Tibial nerve (tissue), 3 donors: Measurements from ENCODE around the gene TMPRSS11E.

Source experiments
- POLR2A ChIP-seq, 2 donors: fragments of 450-650 bp; IDR thresholded peaks; one replicate each; pipeline ENCODE4 v1.6.1; 2017; ENCODE audit warnings: antibody characterized with exemption in 2 of 2, mild to moderate bottlenecking in 2 of 2, moderate library complexity in 2 of 2
- TF ChIP-seq, protein P1 (sequence below), 5 experiments: fragments of 200-600 bp in 3 of 5; fragments of 450-650 bp in 2 of 5; sonication (generic) in 3 of 5; IDR thresholded peaks; one replicate each; pipeline ENCODE4 v1.5.1; 2016 to 2019; ENCODE audit warnings: antibody characterized with exemption in 5 of 5, mild to moderate bottlenecking in 3 of 5, moderate library complexity in 2 of 5

DNA sequence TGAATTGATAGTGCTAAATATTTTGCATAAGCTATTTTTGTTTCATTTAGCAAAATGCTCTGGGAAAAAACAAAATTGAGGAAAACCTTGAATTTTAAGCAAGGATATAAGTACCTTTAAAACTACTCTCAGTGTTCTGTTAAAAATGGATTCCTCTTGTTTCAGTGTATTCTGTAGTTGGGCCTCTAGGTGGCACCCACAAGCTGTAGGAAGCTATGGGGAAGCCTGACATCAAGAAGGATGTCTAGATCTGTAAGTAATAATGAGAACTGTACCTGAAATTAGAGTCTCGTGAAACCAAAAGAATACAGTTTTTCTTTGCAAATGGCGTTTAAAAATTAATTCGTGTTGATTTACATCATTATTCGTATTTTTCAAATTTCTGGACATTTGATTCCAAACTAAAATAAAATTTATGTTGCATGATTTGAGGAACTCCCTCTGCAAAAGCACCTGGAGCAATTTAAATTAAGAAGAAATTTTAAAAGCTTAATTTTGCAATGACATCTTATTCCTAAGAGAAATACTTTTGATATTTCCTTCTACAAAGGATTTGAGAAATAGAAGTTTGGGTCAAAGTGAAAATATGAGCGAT, 51.2 kb downstream of the TMPRSS11E start:
- TF ChIP-seq, protein P1, sequence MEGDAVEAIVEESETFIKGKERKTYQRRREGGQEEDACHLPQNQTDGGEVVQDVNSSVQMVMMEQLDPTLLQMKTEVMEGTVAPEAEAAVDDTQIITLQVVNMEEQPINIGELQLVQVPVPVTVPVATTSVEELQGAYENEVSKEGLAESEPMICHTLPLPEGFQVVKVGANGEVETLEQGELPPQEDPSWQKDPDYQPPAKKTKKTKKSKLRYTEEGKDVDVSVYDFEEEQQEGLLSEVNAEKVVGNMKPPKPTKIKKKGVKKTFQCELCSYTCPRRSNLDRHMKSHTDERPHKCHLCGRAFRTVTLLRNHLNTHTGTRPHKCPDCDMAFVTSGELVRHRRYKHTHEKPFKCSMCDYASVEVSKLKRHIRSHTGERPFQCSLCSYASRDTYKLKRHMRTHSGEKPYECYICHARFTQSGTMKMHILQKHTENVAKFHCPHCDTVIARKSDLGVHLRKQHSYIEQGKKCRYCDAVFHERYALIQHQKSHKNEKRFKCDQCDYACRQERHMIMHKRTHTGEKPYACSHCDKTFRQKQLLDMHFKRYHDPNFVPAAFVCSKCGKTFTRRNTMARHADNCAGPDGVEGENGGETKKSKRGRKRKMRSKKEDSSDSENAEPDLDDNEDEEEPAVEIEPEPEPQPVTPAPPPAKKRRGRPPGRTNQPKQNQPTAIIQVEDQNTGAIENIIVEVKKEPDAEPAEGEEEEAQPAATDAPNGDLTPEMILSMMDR (IDR thresholded peaks at IDR 0.05), result peak; percentile 53 to 80 (median 65)
- no peak for TF ChIP-seq POLR2A (IDR thresholded peaks at IDR 0.05)
